Occipital lobe (tissue), 2 donors: ENCODE data around the gene INHA. TPM values are rescaled to one million over a fixed set of nuclear protein-coding genes. Genes with fewer than 3 reads are reported as not detected.
A peak's percentile ranks its signal among the peaks of the same experiment; 100 is the strongest.

Experiments
- DNase-seq: peaks from one replicate; lab custom pipeline; 2025; lab: John Stamatoyannopoulos, UW
- total RNA-seq: library from RNA; depleted of rRNA; stranded (reverse); fragments of >200 nt; gene quantifications from one replicate; pipeline ENCODE4 v1.2.3, GENCODE V29; 2014

INHA gene
- total RNA-seq, 1 donor from 2014 or later, result not detected

DNA sequence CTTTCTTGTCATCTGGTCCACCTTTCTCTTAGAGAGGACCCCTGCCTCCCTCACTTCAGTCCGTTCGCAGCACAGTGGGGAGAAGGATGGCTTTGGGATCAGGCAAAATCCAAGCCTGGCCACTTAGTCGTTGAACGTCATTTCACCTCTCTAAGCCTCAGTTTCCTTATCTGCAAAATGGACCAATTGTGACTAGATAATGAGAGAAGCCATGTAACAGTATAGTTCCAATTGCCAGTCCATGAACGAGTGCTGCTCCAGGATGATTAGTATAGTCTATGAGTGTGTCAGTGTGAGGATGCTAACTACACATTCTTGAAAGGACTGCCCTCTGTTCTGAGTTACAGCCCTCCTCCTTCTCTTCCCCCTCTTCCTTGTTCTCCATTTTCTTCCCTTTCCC is 1.1 kb downstream of the INHA start:
- DNase-seq, result no peak

DNA sequence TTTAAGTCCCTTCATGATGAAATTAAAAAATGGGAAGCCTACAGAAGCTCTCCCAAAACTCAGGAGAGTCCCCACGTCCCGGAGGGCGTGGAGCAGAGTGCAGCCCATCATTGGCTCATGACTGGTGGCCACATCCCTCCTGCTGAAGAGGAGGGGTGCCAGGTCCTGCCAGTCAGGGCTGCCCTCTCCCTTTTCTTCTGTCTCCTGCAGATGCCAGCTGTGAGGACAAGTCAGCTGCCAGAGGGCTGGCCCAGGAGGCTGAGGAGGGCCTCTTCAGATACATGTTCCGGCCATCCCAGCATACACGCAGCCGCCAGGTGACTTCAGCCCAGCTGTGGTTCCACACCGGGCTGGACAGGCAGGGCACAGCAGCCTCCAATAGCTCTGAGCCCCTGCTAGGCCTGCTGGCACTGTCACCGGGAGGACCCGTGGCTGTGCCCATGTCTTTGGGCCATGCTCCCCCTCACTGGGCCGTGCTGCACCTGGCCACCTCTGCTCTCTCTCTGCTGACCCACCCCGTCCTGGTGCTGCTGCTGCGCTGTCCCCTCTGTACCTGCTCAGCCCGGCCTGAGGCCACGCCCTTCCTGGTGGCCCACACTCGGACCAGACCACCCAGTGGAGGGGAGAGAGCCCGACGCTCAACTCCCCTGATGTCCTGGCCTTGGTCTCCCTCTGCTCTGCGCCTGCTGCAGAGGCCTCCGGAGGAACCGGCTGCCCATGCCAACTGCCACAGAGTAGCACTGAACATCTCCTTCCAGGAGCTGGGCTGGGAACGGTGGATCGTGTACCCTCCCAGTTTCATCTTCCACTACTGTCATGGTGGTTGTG is 2.6 kb downstream of the INHA start:
- DNase-seq, result no peak

DNA sequence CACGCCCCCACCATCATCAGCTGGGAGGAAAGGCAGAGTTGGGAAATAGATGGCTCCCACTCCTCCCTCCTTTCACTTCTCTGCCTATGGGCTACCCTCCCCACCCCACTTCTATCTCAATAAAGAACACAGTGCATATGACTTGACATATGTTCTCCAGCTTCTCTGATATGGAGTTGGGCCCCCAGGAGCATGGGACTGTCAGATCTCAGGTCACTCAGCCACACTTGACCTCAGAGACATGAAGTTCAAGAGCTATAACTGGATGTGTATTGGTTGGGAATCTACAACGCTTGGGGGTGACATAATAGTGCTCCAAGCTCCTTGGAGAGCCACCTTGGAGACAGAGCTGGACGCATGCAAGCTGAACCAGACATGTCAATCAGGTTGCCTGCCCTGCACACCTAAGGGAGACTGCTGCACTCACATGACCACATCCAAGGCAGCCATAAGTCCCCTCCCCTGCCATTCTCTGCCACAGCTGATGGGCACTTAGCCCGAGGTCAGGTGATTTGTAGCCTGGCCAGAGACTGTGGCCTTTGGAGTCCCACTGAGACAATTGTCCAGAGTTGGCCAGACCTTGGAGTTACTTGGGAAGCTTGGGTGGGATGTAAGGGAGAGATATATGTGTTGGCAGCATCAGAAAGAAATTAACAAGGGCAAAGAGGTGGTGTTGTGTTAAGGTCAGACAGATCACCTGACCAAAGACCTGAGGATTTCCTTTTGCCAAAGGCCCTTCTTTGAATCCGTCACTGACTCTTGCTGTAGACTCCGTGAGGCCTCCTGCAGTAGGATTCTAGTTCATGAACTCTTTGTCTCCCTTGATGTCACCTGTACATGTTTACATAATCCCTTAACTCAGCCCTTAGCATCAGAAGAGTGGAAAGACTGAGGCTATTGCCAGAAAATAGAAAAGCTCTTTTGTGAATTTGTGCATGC is 3.7 kb downstream of the INHA start:
- DNase-seq, result no peak

DNA sequence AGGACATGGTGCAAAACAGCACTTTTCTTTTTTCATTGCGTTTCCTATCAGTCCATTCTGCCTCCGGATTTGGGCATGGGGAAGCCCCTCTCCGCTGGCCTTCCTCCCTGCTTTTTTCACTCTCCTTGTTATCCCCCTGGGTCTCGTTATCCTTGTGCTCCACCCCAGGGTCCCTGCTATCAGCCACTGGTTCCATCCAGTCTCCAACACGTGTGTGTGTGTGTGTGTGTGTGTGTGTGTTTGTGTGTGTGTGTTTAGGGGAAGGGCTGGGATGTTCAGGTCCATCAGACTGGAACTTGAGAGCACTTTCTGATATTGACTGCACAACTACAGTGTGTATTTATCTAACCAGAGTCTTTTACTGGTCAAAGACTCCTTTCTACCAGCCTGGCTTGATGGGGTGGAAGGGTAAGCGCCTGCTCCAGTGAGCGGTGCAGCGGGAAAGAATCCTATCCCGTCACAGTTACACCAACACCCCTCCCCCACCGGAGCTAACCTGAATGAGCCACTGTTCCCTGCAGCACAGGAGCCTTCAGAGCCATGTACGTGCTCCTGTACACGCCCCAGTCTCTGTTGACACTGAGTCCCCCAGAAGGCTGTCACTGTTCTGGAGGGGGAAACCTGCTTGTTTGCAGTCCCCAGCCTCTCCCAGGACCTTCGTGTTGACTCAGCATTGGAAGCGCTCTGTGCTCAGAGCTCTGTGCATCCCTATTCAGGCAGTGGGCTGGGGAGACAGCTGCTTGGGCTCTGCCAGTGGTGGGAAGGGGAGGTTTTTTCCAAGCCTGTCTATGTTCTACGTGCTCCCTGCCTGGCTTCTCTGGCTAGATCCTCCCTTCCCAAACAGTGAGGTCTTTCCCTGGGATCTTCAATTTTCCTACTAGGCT is 4.6 kb downstream of the INHA start:
- peak; percentile 19 for DNase-seq

DNA sequence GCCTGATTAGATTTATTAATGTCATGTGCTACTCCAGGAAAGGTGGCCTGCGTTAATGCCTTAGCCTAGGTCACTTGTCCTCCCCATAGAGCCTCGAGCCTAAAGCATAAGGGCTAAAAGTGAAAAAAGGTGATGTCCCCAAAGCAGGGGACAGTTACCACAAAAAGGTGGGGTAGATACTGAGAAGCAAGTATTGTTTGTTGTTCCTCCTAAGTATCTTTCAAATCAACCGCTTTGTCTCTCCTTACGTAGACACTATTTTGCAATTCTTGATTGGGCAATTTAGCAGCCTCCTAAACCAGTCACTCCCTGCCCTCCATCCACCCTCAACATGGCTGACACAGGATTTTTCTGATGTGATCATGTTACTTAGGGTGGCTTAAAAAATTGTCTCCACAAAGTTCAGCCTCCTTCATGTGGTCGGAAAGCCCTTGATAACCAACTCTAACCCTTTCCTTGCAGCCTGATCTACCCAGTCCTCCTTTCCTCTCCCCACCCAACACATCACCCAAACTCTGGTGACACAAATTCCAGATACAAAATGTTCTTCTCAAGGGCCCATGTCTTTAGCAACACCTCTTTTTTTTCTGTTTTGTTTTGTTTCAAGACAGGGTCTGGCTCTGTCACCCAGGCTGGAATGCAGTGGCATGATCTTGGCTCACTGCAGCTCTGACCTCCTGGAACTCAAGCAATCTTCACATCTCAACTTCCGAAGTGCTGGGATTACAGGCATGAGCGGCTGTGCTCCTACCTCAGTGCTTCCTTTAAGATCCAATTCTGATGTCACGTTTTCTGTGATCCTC is 6.9 kb downstream of the INHA start:
- DNase-seq, result no peak

DNA sequence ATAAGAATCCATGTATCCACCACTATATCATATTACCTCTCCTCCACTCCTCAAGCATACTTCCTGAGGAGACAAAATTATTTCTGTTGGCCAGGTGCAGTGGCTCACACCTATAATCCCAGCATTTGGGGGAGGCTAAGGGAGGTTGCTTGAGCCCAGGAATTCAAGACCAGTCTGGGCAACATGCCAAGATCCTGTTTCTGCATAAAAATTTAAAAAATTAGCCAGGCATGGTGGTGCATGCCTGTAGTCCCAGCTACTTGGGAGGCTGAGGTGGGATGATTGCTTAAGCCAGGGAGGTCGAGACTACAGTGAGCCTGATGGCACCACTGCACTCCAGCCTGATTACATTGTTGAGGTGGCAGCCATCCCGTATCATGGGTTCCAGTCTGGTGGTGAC is 9.2 kb downstream of the INHA start:
- DNase-seq, result no peak

DNA sequence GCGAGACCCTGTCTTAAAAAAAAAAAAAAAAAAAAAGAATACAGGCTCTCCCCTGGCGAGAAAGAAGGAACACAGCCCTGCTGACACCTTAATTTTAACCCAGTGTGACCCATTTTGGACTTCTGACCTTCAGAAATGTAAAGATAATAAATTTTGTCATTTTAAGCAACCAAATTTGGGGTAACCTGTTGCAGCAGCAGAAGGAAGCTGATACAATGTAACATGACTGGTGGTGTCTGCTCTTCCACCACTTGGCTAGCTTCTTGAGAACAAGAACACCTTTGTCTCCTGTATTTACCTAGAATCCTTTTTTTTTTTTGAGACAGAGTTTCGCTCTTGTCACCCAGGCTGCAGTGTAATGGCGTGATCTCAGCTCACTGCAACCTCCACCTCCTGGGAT is 19.0 kb downstream of the INHA start:
- no peak for DNase-seq

DNA sequence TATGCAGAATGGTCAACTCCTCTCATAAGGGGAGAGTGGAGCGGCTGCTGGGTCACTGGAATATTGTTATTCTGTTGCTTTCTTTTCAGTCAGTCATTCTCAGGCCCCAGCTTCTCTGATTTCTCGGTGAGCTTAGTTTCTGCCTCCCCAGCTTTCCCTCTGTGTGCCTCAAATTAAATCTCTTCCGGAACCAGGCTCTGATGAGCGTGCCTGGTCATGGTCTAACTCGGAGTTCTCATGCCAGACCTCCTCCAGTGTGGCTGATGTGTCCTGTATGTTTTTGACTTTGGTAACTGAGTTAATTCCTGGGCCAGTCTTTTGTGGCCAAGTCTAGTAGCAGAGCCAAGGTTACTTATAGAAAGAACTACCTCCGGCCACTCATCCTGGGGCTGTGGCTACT is 20.6 kb downstream of the INHA start:
- DNase-seq, result no peak

DNA sequence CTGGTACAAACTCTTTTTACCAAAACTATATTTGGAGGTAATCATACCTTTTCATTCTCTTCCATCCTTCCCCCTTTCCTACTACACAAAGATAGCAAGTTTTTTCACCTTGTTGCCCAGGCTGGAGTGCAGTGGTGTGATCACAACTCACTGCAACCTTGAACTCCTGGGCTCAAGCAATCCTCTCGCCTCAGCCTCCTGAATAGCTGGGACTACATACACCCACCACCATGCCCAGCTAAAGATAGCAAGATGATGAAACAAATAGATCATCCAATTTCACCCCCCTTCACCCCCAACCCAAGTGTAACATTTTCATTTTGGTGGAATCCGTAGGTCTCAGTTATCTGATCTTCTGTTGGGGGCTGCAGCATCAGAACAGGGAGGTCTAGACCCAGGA is 21.0 kb downstream of the INHA start:
- DNase-seq, result no peak

DNA sequence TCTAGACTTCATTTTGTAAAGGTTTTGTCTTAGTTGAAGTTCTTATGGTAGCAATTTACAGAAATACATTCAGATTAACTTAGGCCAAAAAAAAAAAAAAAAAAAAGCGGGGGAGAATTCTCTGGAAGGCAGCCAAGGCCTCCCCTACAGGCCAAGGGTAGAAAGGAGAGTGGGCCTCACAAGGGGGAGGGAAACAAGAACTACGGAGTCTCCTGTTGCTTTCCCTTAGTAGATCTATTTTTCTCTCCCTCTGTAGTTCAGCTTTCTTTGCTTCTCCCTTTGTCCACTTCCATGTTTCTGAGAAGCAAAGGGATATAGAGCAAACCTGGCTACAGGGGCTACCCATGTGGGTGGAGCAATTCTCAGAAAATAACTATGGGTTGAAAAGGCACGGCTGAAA is 23.1 kb downstream of the INHA start:
- no peak for DNase-seq

DNA sequence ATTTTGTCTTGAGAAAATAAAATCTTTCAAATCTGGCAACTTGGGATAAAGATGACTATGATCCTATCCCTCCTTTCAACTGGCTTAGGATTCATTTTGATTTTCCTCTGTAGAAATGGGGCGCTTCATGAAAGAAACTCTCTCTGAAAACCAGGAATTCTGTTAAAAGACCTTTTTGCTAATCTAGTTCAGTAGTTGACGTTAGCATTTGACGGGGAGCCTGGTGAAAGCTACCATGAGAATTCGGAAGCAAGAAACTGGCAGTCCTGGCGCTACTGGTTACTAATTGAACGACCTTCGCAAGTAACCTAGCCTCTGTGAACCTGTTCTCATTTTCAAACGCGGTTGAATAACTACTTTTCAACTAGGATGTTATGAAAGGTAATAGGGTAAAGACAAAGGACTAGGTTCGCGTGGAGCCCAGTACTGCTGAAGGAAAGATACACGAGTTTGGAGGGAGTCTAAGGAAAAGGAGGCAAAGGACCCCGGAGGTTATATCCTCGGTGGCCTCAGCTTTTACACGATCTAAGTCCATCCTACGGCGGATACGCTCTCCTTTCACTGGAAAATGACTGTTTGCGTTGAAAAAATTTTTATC is 24.9 kb downstream of the INHA start:
- no peak for DNase-seq

DNA sequence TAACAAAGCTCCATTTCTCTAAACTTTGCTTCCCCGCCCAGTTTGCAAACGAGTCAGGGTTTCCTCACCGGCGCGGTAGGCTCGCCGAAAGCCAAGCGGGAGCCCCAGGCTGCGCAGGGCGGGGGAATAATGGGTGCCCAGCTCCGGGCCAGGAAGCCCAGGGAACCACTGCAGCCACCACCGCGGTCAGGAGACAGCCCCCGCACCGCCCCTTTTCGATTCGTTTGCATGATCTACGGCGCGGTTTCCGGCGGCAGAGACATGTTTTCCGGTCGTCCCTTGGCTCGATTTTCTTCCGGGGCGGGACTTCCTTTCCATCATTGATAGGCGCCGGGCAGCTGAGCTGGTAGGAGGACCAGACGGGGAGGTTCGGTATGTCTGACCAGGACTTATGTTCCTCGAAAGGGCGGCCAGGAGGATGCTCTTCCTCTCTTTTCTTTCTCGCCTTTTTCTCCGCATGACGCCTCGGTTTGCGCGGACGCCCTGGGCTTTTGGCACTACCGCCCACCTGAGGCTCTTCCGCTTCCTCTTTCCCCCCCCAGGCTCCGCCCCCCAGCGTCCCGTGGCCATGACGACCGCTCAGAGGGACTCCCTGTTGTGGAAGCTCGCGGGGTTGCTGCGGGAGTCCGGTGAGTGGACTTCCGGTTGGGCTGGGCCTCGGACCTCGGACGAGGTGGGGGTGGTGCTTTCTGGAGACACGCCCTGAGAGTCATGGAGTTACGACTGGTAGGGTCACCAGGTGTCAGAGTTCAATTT is 25.6 kb downstream of the INHA start, which contains the start of gene STK11IP:
STK11IP (plus strand) TSS at position 306 of the 756 bp plus-strand sequence; CDS start at position 569, 263 bp downstream.
- DNase-seq, result peak; percentile 91

DNA sequence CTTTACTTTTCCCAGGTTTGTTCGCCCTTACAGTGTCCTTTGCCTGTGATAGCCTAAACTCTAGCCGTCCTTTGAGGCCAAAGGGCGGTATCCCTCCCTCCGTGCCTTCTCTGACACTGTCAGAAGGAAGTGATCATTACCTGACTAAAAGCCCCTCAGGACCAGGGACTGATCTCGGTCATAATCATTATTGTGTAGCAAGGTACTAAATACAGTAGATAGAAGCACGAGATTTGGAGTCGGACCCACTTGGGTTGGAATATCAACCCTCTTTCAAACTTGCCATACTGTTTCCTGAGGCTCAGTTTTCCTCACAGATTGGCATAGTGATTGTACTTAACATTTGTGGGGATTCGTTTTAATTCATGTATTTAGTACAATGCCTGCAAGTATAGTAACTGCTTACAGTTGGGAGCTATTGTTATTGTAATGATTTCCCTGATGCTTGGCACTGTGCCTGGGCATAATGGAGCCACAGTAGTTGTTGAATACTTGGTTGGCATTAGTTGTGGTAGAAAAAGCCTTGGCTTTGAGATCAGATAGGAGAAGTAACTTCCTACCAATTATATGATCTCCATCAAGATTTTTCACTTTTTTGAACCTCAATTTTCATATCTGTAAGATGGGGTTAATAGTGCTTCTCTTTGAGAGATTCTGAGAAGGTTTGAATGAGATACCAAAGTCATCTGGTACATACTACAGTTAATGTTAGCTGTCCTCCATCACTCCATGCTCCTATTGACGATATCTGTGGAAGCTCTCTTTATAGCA is 26.4 kb downstream of the INHA start:
- no peak for DNase-seq

DNA sequence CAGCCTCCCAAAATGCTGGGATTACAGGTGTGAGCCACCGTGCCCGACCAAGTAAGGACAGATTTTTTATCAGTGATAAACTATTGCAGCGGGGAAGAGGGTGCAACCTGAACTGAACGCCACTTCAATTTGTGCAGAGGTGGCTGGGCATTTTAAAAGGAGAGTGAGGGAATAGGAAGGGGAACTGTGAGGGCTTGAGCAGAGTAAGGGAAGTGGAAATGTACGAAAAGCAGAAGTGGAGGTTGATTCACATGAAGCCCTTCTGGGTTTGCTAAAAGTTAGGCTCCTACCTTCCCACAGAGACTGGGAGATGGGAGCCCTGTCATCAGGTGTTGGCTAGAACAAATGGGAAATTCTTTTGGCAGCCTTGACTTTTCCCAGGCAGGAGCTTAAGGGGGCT is 31.7 kb downstream of the INHA start:
- no peak for DNase-seq

DNA sequence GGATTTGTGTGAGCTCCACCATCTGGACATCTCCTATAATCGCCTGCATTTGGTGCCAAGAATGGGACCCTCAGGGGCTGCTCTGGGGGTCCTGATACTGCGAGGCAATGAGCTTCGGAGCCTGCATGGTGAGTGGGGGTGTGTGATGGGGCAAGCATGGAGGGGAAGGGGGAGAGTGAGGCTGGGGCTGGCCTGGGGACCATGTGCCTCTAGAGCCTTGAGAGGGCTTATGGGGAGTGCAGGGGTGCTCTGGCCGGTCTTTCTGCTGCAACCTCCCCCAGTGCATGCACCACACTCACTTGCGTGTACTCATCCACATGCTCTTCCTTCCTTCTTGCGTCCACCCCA is 33.5 kb downstream of the INHA start:
- no peak for DNase-seq

DNA sequence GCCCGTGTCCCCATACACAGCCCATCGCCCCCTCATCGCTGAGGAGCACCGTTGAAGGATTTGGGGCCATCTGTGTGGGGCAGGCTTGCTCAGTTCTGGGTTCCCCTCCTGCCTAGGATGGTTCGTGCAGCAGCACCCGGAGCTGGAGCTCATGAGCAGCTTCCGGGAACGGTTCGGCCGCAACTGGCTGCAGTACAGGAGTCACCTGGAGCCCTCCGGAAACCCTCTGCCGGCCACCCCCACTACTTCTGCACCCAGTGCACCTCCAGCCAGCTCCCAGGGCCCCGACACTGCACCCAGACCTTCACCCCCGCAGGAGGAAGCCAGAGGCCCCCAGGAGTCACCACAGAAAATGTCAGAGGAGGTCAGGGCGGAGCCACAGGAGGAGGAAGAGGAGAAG is 35.8 kb downstream of the INHA start:
- DNase-seq, result no peak

DNA sequence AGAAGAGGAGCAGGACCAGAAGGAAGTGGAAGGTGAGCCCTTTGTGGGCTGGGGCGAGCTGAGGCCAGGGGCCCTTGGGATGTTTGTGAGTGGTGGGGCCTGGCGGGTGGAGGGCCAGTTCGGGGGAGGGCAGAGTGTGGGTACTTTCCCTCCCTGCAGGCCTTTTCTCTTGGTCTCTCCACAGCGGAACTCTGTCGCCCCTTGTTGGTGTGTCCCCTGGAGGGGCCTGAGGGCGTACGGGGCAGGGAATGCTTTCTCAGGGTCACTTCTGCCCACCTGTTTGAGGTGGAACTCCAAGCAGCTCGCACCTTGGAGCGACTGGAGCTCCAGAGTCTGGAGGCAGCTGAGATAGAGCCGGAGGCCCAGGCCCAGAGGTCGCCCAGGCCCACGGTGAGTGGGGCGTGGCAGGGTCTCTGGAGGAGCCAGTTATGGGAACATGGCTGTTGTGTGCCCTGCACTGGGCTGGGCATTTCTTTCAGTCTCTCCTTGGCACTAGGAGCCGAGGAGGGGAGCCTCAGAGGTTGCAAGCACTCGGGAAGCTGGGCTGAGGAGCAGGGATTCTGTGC is 36.4 kb downstream of the INHA start:
- no peak for DNase-seq

DNA sequence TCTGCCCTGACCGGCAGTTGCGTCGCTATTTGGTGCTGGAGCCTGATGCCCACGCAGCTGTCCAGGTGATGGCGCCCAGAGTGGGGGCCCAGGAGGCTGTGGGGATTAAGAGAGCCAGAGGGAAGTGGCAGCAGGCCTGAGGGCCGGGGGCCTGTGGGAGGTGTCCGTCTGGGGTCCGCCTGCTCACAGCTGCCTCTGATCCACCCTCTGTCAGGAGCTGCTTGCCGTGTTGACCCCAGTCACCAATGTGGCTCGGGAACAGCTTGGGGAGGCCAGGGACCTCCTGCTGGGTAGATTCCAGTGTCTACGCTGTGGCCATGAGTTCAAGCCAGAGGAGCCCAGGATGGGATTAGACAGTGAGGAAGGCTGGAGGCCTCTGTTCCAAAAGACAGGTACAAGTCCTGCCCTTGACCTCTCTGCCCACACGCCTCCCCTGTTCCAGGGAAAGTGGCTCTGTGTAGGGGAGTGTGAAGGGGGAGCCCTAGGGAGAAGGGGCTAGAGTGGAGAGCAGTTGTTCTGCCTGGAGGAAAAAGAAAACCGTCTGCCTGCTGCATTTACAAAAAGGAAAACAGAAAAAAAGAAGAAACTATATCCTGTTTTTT is 37.1 kb downstream of the INHA start:
- DNase-seq, result no peak
